Astrocyte (in vitro differentiated cells and primary cell): ENCODE results near the gene VWCE. TPM values are rescaled to one million over a fixed set of nuclear protein-coding genes. Genes with fewer than 3 reads are reported as not detected.

Source experiments
- DNase-seq: peaks from one replicate; pipeline ENCODE4 v3.0.0-alpha.2; 2010; ENCODE audit warnings: low read depth
- FAIRE-seq: peaks from 2 replicates; lab custom pipeline; 2011; peaks lifted over from hg19 to GRCh38; lab: Jason Lieb, UNC
- H2AFZ ChIP-seq: 2 replicates; pipeline ENCODE4 v1.6.0; 2012; ENCODE audit warnings: low read depth, low read length, inconsistent platforms
- H3K27ac ChIP-seq: 2 replicates; pipeline ENCODE4 v1.5.1; 2011; ENCODE audit warnings: low read depth, low read length, inconsistent platforms
- H3K27me3 ChIP-seq: 2 replicates; pipeline ENCODE4 v1.6.0; 2011; ENCODE audit warnings: low read length, inconsistent platforms; ENCODE audit not compliant: insufficient read depth
- H3K36me3 ChIP-seq: 2 replicates; pipeline ENCODE4 v1.5.1; 2011; ENCODE audit warnings: low read length, inconsistent platforms; ENCODE audit not compliant: insufficient read depth
- H3K4me1 ChIP-seq: 2 replicates; pipeline ENCODE4 v1.5.1; 2011; ENCODE audit warnings: low read length, inconsistent platforms; ENCODE audit not compliant: insufficient read depth
- H3K4me2 ChIP-seq: 2 replicates; pipeline ENCODE4 v1.6.0; 2012; ENCODE audit warnings: low read length, inconsistent platforms
- H3K4me3 ChIP-seq: 2 replicates; pipeline ENCODE4 v1.5.1; 2011; ENCODE audit warnings: low read depth, mild to moderate bottlenecking, low read length, inconsistent platforms; ENCODE audit not compliant: insufficient read depth
- H3K79me2 ChIP-seq: 2 replicates; pipeline ENCODE4 v1.6.0; 2012; ENCODE audit warnings: mild to moderate bottlenecking, low read length, inconsistent platforms; ENCODE audit not compliant: insufficient read depth
- H3K9ac ChIP-seq: 2 replicates; pipeline ENCODE4 v1.6.0; 2012; ENCODE audit warnings: mild to moderate bottlenecking, low read length, inconsistent platforms
- H3K9me3 ChIP-seq: 2 replicates; pipeline ENCODE4 v1.5.1; 2012; ENCODE audit warnings: low read depth, mild to moderate bottlenecking, low read length, inconsistent platforms; ENCODE audit not compliant: insufficient read depth
- H4K20me1 ChIP-seq: 2 replicates; pipeline ENCODE4 v1.6.0; 2012; ENCODE audit warnings: low read length, inconsistent platforms; ENCODE audit not compliant: insufficient read depth
- H3K27ac Mint-ChIP-seq: one replicate; pipeline ENCODE4 v1.8.0; 2021; ENCODE audit warnings: mild to moderate bottlenecking, mixed read lengths; ENCODE audit not compliant: unreplicated experiment
- H3K27me3 Mint-ChIP-seq: one replicate; pipeline ENCODE4 v1.8.0; 2021; ENCODE audit warnings: low read depth, mixed read lengths; ENCODE audit not compliant: unreplicated experiment
- H3K36me3 Mint-ChIP-seq: one replicate; pipeline ENCODE4 v1.8.0; 2021; ENCODE audit warnings: low read depth, mixed read lengths; ENCODE audit not compliant: unreplicated experiment
- H3K4me1 Mint-ChIP-seq: one replicate; pipeline ENCODE4 v1.8.0; 2021; ENCODE audit warnings: low read depth, mixed read lengths; ENCODE audit not compliant: unreplicated experiment
- H3K4me3 Mint-ChIP-seq: one replicate; pipeline ENCODE4 v1.8.0; 2021; ENCODE audit warnings: mild to moderate bottlenecking, moderate library complexity, mixed read lengths; ENCODE audit not compliant: unreplicated experiment
- H3K9me3 Mint-ChIP-seq: one replicate; pipeline ENCODE4 v1.8.0; 2021; ENCODE audit warnings: mild to moderate bottlenecking, mixed read lengths; ENCODE audit not compliant: unreplicated experiment
- CTCF ChIP-seq: IDR thresholded peaks from 2 replicates; pipeline ENCODE4 v1.5.1; 2011; ENCODE audit warnings: low read depth, mild to moderate bottlenecking, inconsistent platforms, low read length, moderate library complexity; ENCODE audit not compliant: insufficient read depth
- EZH2 ChIP-seq: IDR thresholded peaks from 2 replicates; pipeline ENCODE4 v1.6.1; 2012; ENCODE audit warnings: mild to moderate bottlenecking, low read length, inconsistent platforms; ENCODE audit not compliant: insufficient read depth
- total RNA-seq: library from RNA; stranded (reverse); gene quantifications from 2 replicates; pipeline ENCODE4 v1.2.1, GENCODE V29; 2021

VWCE gene
- total RNA-seq, 1 donor from 2014 or later: 17.7 TPM

GRCh38 chr11:61335355-61335710 lies 40.2 kb upstream of the VWCE start:
- Histone ChIP-seq H3K79me2 (peaks cover 31% of the 10 kb centered on the region), H4K20me1 (peaks cover 20% of the 10 kb centered on the region), H2AFZ (peak overlapping the region; percentile 49), H3K36me3 (no peaks in the 10 kb centered on the region), H3K4me3 (no peak overlapping the region), H3K27me3 (no peaks in the 10 kb centered on the region), H3K4me2 (no peak overlapping the region), H3K9ac (no peak overlapping the region), H3K4me1 (peaks cover 30% of the 10 kb centered on the region), H3K9me3 (no peaks in the 10 kb centered on the region), H3K27ac (no peak overlapping the region)
- TF ChIP-seq CTCF: no peak
- TF ChIP-seq EZH2: no peak
- Mint-ChIP-seq H3K27ac (no peak overlapping the region), H3K36me3 (peaks cover 12% of the 10 kb centered on the region), H3K27me3 (no peaks in the 10 kb centered on the region), H3K4me3 (no peak overlapping the region), H3K4me1 (peaks cover 27% of the 10 kb centered on the region), H3K9me3 (no peaks in the 10 kb centered on the region)
- no peak for FAIRE-seq
- no peak for DNase-seq

- peaks cover 11% of the 10 kb centered on the region for H3K36me3 Mint-ChIP-seq
- TF ChIP-seq CTCF (no peak), EZH2 (no peak)
- peak; percentile 35 for DNase-seq
- Histone ChIP-seq H3K9ac (peak overlapping the region; percentile 5), H4K20me1 (peaks cover 27% of the 10 kb centered on the region), H3K27ac (no peak overlapping the region), H3K36me3 (peaks cover 4% of the 10 kb centered on the region), H3K4me1 (peaks cover 30% of the 10 kb centered on the region), H2AFZ (peak overlapping the region; percentile 49), H3K79me2 (peaks cover 38% of the 10 kb centered on the region), H3K4me2 (peak overlapping the region; percentile 98), H3K27me3 (no peaks in the 10 kb centered on the region), H3K9me3 (no peaks in the 10 kb centered on the region), H3K4me3 (no peak overlapping the region)
- no peaks in the 10 kb centered on the region for H3K27me3 Mint-ChIP-seq
- peak overlapping the region; percentile 98 for H3K4me3 Mint-ChIP-seq
- peaks cover 33% of the 10 kb centered on the region for H3K4me1 Mint-ChIP-seq
- H3K27ac Mint-ChIP-seq: peak overlapping the region; percentile 66
- no peak for FAIRE-seq
- H3K9me3 Mint-ChIP-seq: no peaks in the 10 kb centered on the region
Measured at GRCh38 chr11:61334434-61335354, 39.6 kb upstream of the VWCE start.
